ENCODE results near the gene CIAO1. TPM values are rescaled to one million over a fixed set of nuclear protein-coding genes. Genes with fewer than 3 reads are reported as not detected.

The CIAO1 gene
- total RNA-seq, 1 donor from 2014 or later, result 54.6 TPM

- peak overlapping the region; percentile 43 for H3K27ac Mint-ChIP-seq (ENCODE audit: unreplicated experiment)
These were observed 1.2 kb upstream of the CIAO1 start for GRCh38 chr2:96264656-96265348.

DNA sequence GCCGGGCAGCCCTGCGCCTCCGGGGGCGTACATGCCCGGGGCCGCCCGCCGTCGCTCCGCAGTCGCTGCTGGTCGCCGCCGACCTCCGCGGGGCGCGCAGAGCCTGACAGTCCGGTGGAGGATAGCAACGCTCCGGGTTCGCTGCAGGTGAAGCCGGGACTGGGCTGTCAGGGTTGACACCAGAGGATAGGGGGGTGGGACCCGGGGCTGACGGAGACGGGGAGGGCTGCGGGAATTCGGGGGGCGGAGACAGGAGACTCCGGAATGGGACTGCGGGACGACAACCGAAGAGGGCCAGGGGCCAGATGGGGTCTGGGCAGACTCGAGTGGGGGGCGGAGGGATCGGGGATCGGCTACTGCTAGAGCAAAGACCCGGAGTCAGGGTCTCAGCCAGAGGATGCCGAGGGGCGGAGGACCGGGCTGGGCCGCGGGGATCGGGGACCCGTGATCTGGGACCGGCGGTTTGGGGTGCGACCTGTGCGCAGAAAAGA lies 631 bp upstream of the CIAO1 start:
- Mint-ChIP-seq H3K4me3 (ENCODE audit: unreplicated experiment) (peak overlapping the region; percentile 99), H3K36me3 (ENCODE audit: unreplicated experiment) (peaks cover 10% of the 10 kb centered on the region), H3K4me1 (ENCODE audit: unreplicated experiment) (peaks cover 46% of the 10 kb centered on the region), H3K9me3 (ENCODE audit: unreplicated experiment) (no peaks in the 10 kb centered on the region), H3K27ac (ENCODE audit: unreplicated experiment) (peak overlapping the region; percentile 97), H3K27me3 (ENCODE audit: unreplicated experiment) (no peaks in the 10 kb centered on the region)
- TF ChIP-seq CTCF (IDR thresholded peaks at IDR 0.05), result no peak
- peak; percentile 86 for DNase-seq (ENCODE audit: extremely low spot score, unreplicated experiment)

More at GRCh38 chr2:96264656-96265348, 1.2 kb upstream of the CIAO1 start:
- Mint-ChIP-seq H3K27me3 (ENCODE audit: unreplicated experiment) (no peaks in the 10 kb centered on the region), H3K4me1 (ENCODE audit: unreplicated experiment) (peaks cover 52% of the 10 kb centered on the region), H3K9me3 (ENCODE audit: unreplicated experiment) (no peaks in the 10 kb centered on the region), H3K36me3 (ENCODE audit: unreplicated experiment) (peaks cover 8% of the 10 kb centered on the region), H3K4me3 (ENCODE audit: unreplicated experiment) (peak overlapping the region; percentile 78)
- peak; percentile 60 for TF ChIP-seq CTCF (IDR thresholded peaks at IDR 0.05)
- no peak for DNase-seq (ENCODE audit: extremely low spot score, unreplicated experiment)

DNA sequence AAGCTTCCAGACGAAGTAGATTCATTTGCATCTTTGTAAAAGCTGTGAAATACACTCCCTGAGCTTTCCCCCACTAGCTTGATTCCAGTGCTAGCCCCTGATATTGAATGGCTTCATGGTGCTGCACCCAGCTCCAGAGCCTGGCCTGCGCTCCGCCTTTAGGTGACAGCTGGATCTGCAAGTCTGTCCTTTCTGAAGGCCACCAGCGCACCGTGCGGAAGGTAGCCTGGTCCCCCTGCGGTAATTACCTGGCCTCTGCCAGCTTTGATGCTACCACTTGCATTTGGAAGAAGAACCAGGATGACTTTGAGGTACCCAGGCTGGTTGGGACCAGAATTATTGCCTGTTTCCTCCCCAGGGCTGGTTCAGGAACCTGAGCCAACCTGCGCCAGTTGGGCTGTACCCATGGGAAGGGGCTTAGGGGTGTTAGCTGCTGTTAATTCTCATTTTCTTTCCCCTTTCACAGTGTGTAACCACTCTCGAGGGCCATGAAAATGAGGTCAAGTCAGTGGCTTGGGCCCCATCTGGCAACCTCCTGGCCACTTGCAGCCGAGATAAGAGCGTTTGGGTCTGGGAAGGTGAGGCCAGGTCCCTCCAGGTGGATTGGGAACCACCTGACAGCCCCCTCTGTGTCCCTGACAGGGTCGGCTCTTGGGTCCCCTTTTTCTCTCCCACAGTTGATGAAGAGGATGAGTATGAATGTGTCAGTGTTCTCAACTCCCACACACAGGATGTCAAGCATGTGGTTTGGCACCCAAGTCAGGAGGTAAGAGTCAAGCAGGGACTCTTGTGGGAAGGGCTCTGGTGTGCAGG lies 1.3 kb downstream of the CIAO1 start:
- TF ChIP-seq CTCF (IDR thresholded peaks at IDR 0.05), result peak; percentile 48
- Mint-ChIP-seq H3K9me3 (ENCODE audit: unreplicated experiment) (no peaks in the 10 kb centered on the region), H3K27me3 (ENCODE audit: unreplicated experiment) (no peaks in the 10 kb centered on the region), H3K36me3 (ENCODE audit: unreplicated experiment) (peaks cover 14% of the 10 kb centered on the region), H3K4me3 (ENCODE audit: unreplicated experiment) (peak overlapping the region; percentile 99), H3K4me1 (ENCODE audit: unreplicated experiment) (peaks cover 33% of the 10 kb centered on the region), H3K27ac (ENCODE audit: unreplicated experiment) (no peak overlapping the region)
- DNase-seq (ENCODE audit: extremely low spot score, unreplicated experiment), result no peak

- no peak for DNase-seq (ENCODE audit: extremely low spot score, unreplicated experiment)
- no peaks in the 10 kb centered on the region for H3K9me3 Mint-ChIP-seq (ENCODE audit: unreplicated experiment)
- no peak overlapping the region for H3K4me3 Mint-ChIP-seq (ENCODE audit: unreplicated experiment)
- TF ChIP-seq CTCF (IDR thresholded peaks at IDR 0.05), result no peak
- H3K27ac Mint-ChIP-seq (ENCODE audit: unreplicated experiment), result no peak overlapping the region
- H3K27me3 Mint-ChIP-seq (ENCODE audit: unreplicated experiment), result no peaks in the 10 kb centered on the region
- peaks cover 38% of the 10 kb centered on the region for H3K36me3 Mint-ChIP-seq (ENCODE audit: unreplicated experiment)
- peaks cover 9% of the 10 kb centered on the region for H3K4me1 Mint-ChIP-seq (ENCODE audit: unreplicated experiment)
These were observed 6.0 kb downstream of the CIAO1 start for GRCh38 chr2:96271995-96272394.

GRCh38 chr2:96273763-96274162 lies 7.7 kb downstream of the CIAO1 start:
- Mint-ChIP-seq H3K27me3 (ENCODE audit: unreplicated experiment) (no peaks in the 10 kb centered on the region), H3K4me1 (ENCODE audit: unreplicated experiment) (peaks cover 4% of the 10 kb centered on the region), H3K27ac (ENCODE audit: unreplicated experiment) (no peak overlapping the region), H3K36me3 (ENCODE audit: unreplicated experiment) (peaks cover 42% of the 10 kb centered on the region), H3K4me3 (ENCODE audit: unreplicated experiment) (no peak overlapping the region), H3K9me3 (ENCODE audit: unreplicated experiment) (no peaks in the 10 kb centered on the region)
- no peak for TF ChIP-seq CTCF (IDR thresholded peaks at IDR 0.05)
- DNase-seq (ENCODE audit: extremely low spot score, unreplicated experiment), result no peak

Measured in osteocyte (in vitro differentiated cells).